Bronchus fibroblast of lung (primary cell): Measurements from ENCODE around the gene CELA3A. TPM values are rescaled to one million over a fixed set of nuclear protein-coding genes. Genes with fewer than 3 reads are reported as not detected.

Source experiments
- total RNA-seq: library from RNA; depleted of rRNA; stranded (reverse); fragments of >200 nt; gene quantifications from 2 replicates; pipeline ENCODE4 v1.2.3, GENCODE V29; 2015

Gene CELA3A
- total RNA-seq, result not detected in 2 replicates

GRCh38 chr1:22001409-22001808 is at the start of gene CELA3A:
Gene CELA3A, plus strand, starts transcription at chr1:22001657. Its CDS starts 18 bp downstream, at chr1:22001675.

GRCh38 chr1:21976703-21977239 is 24.7 kb upstream of the CELA3A start, which contains the start of gene CELA3B:
Gene CELA3B, plus strand, starts transcription at chr1:21977022. Its CDS starts 18 bp downstream, at chr1:21977040.

GRCh38 chr1:22052115-22053016 is 50.9 kb downstream of the CELA3A start, which contains the start of gene CDC42:
Gene CDC42, plus strand, starts transcription at chr1:22052709. Its CDS starts 25,770 bp downstream, at chr1:22078479.

Other genes starting within 250 kb of the CELA3A start
- 13.1 and 16.8 TPM in 2 replicates for gene USP48, start 218.5 kb upstream of the CELA3A start, total RNA-seq
- under 0.01 TPM in 2 replicates for gene LDLRAD2, start 189.4 kb upstream of the CELA3A start, total RNA-seq
- 34.0 and 41.5 TPM in 2 replicates for gene HSPG2, start 64.3 kb upstream of the CELA3A start, total RNA-seq
- gene CELA3B, start 24.6 kb upstream of the CELA3A start, total RNA-seq, result not detected in 2 replicates
- gene CDC42, start 51.1 kb downstream of the CELA3A start, total RNA-seq, result 276 and 283 TPM in 2 replicates
- not detected in 2 replicates for gene WNT4, start 141.4 kb downstream of the CELA3A start, total RNA-seq